Fibroblast of mammary gland (primary cell): ENCODE results near the gene SUFU.

Experiments used
- DNase-seq: peaks from one replicate; pipeline ENCODE4 v3.0.0-alpha.2; 2010; ENCODE audit warnings: low read depth
- H3K4me3 ChIP-seq: 2 replicates; pipeline ENCODE4 v1.5.1; 2011; ENCODE audit warnings: low read depth, mild to moderate bottlenecking, low read length, moderate library complexity; ENCODE audit not compliant: control insufficient read depth
- CTCF ChIP-seq: conservative IDR thresholded peaks from 2 replicates; pipeline ENCODE4 v1.5.1; 2011; ENCODE audit warnings: low read depth, low read length, inconsistent platforms; ENCODE audit not compliant: control insufficient read depth, insufficient read depth

SUFU gene

GRCh38 chr10:102605712-102606111 lies 101.9 kb downstream of the SUFU start:
- H3K4me3 ChIP-seq: no peak overlapping the region
- TF ChIP-seq CTCF: no peak
- DNase-seq: no peak

- no peak overlapping the region for H3K4me3 ChIP-seq
- no peak for TF ChIP-seq CTCF
- no peak for DNase-seq
These were observed 104.7 kb downstream of the SUFU start for GRCh38 chr10:102608487-102608886.

GRCh38 chr10:102610441-102610887 lies 106.7 kb downstream of the SUFU start:
- peak; percentile 68 for DNase-seq
- TF ChIP-seq CTCF: no peak
- no peak overlapping the region for H3K4me3 ChIP-seq

GRCh38 chr10:102611514-102612087 lies 107.8 kb downstream of the SUFU start:
- TF ChIP-seq CTCF: no peak
- DNase-seq: peak; percentile 78

GRCh38 chr10:102612964-102613275 lies 109.1 kb downstream of the SUFU start:
- H3K4me3 ChIP-seq: no peak overlapping the region
- no peak for DNase-seq
- TF ChIP-seq CTCF: no peak

More at GRCh38 chr10:102611514-102612087, 107.8 kb downstream of the SUFU start:
- no peak overlapping the region for H3K4me3 ChIP-seq

- H3K4me3 ChIP-seq: no peak overlapping the region
- TF ChIP-seq CTCF: no peak
- no peak for DNase-seq
These were observed 109.5 kb downstream of the SUFU start for GRCh38 chr10:102613286-102613685.

- no peak for TF ChIP-seq CTCF
- no peak overlapping the region for H3K4me3 ChIP-seq
- DNase-seq: peak; percentile 38
These were observed 110.0 kb downstream of the SUFU start for GRCh38 chr10:102613785-102614184.
